HG03066 (cell line): Measurements from ENCODE around the gene STX8.
"Not testable (repeated sequence)": the region's sequence is repeated elsewhere in the genome, so short reads cannot be mapped to it uniquely, and the experiment has no call there.

Experiments
- ATAC-seq: cut with Tn5 transposase; IDR thresholded peaks from one replicate; pipeline ENCODE4 v1.9.1; 2021; ENCODE audit warnings: low read depth; ENCODE audit not compliant: unreplicated experiment

STX8 gene

GRCh38 chr17:9355846-9356245, 219.8 kb downstream of the STX8 start:
- ATAC-seq: no peak

- not testable (repeated sequence) for ATAC-seq
Measured at GRCh38 chr17:9355231-9355630, 220.4 kb downstream of the STX8 start.

GRCh38 chr17:9350080-9350479, 225.5 kb downstream of the STX8 start:
- ATAC-seq: no peak

- no peak for ATAC-seq
Measured at GRCh38 chr17:9346296-9346926, 229.2 kb downstream of the STX8 start.

- ATAC-seq: no peak
Measured at GRCh38 chr17:9343516-9343915, 232.1 kb downstream of the STX8 start.

GRCh38 chr17:9342225-9342624, 233.4 kb downstream of the STX8 start:
- ATAC-seq: no peak

GRCh38 chr17:9339958-9340357, 235.7 kb downstream of the STX8 start:
- ATAC-seq: no peak

- ATAC-seq: not testable (repeated sequence)
Measured at GRCh38 chr17:9339482-9339881, 236.1 kb downstream of the STX8 start.

GRCh38 chr17:9336817-9337216, 238.8 kb downstream of the STX8 start:
- ATAC-seq: no peak

GRCh38 chr17:9334536-9335446, 240.8 kb downstream of the STX8 start:
- no peak for ATAC-seq

GRCh38 chr17:9332132-9332494, 243.5 kb downstream of the STX8 start:
- no peak for ATAC-seq

- ATAC-seq: no peak
Measured at GRCh38 chr17:9331279-9332131, 244.1 kb downstream of the STX8 start.

GRCh38 chr17:9330611-9331271, 244.9 kb downstream of the STX8 start:
- no peak for ATAC-seq

GRCh38 chr17:9330141-9330540, 245.5 kb downstream of the STX8 start:
- no peak for ATAC-seq

GRCh38 chr17:9329251-9329921, 246.2 kb downstream of the STX8 start:
- no peak for ATAC-seq

GRCh38 chr17:9324864-9325263, 250.8 kb downstream of the STX8 start:
- no peak for ATAC-seq

GRCh38 chr17:9322326-9322725, 253.3 kb downstream of the STX8 start:
- ATAC-seq: no peak

- no peak for ATAC-seq
Measured at GRCh38 chr17:9321890-9322289, 253.7 kb downstream of the STX8 start.

- ATAC-seq: no peak
Measured at GRCh38 chr17:9315360-9315759, 260.3 kb downstream of the STX8 start.

GRCh38 chr17:9313346-9313745, 262.3 kb downstream of the STX8 start:
- ATAC-seq: no peak
